Neural cell (in vitro differentiated cells): ENCODE results near the gene SSBP1.

Experiments used
- CTCF ChIP-seq: fragments of 450-650 bp; IDR thresholded peaks from 2 replicates; pipeline ENCODE4 v1.5.1; 2014; ENCODE audit warnings: antibody characterized with exemption, mild to moderate bottlenecking, moderate library complexity; ENCODE audit not compliant: poor library complexity, severe bottlenecking
- SMC3 ChIP-seq: fragments of 450-650 bp; conservative IDR thresholded peaks from 2 replicates; pipeline ENCODE4 v1.6.1; 2014; ENCODE audit warnings: antibody characterized with exemption, mild to moderate bottlenecking, moderate library complexity; ENCODE audit not compliant: poor library complexity

DNA sequence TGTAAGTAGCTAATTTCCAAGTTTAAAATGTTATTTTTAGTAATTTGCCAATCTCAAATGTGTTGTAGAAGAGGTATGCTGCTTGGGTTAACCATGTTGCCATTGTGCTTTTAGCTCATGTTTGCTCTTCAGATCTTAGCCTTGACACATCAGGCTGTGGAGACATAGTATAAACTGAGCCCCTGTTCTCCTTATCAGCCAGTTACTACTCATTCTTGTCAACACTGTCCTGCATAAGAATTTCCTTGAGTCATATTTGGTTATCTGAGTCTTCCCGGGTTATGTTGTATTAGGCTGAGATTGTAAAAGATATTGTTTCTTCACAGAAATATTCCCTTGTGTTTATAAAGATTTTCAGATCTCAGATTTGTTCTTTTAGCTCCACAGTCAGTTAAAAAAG is 4.1 kb downstream of the SSBP1 start:
- TF ChIP-seq CTCF (no peak), SMC3 (no peak)
